Measurements from ENCODE around the gene FHL3. TPM values are rescaled to one million over a fixed set of nuclear protein-coding genes. Genes with fewer than 3 reads are reported as not detected.

FHL3 gene
- total and polyA plus RNA-seq, 9 of the 15 experiments (the other 6 are each of a cell fraction or from before 2014, with no cell fraction given): 6.1 to 144 (median 34.1) TPM

- peak in 1 of 4 experiments; percentile 44 for DNase-seq (ENCODE audit: extremely low read depth in 1 of 4, low spot score in 3 of 4)
- H3K4me3 ChIP-seq: no peak overlapping the region
- no peak overlapping the region for H2AFZ ChIP-seq (ENCODE audit: low read depth, low read length)
- H3K9me3 ChIP-seq (replicated peaks; ENCODE audit: control insufficient read depth, insufficient read depth, low read depth, low read length): no peaks in the 10 kb centered on the region
- no peak overlapping the region for H3K27ac ChIP-seq (ENCODE audit: extremely low read depth, low read depth, low read length)
- H3K4me1 ChIP-seq (replicated peaks in 1 of 2; ENCODE audit: control insufficient read depth in 2 of 2, insufficient read depth in 2 of 2, low read length in 2 of 2): peaks cover 15 to 29% of the 10 kb centered on the region in 2 experiments; a peak in 4 of 5 replicates
- no peaks in the 10 kb centered on the region for H3K27me3 ChIP-seq (ENCODE audit: control insufficient read depth in 2 of 2, insufficient read depth in 2 of 2, low read length in 2 of 2)
- peaks cover 7% of the 10 kb centered on the region; the same call in 2 of the 3 replicates for H3K79me2 ChIP-seq (ENCODE audit: control insufficient read depth, insufficient read depth, low read length)
- intact Hi-C loops (cut with micrococcal nuclease): no loop called here
- ChIA-PET CTCF (ENCODE audit: low intra/inter-chr PET ratio) (no interaction called here), POLR2A (interaction anchor here (0.5 to 3.3 kb wide), 7 partner anchors 10 to 1446 kb away, joined by 3 to 14 read pairs (median 6); no protein-coding TSS in a partner anchor)
- H3K36me3 ChIP-seq (ENCODE audit: control insufficient read depth, insufficient read depth, low read length): 0 out of 3 replicates have a peak, but pooled peaks cover 4% of the 10 kb centered on the region
- no peak for ATAC-seq
- H3K4me2 ChIP-seq (ENCODE audit: insufficient read depth, low read length): no peak overlapping the region
- H4K20me1 ChIP-seq (replicated peaks; ENCODE audit: control insufficient read depth, insufficient read depth, low read length): no peaks in the 10 kb centered on the region
- BruUV-seq (replicated peaks): no TSS peak
- no peaks in the 10 kb centered on the region for H3K9me1 ChIP-seq (ENCODE audit: control insufficient read depth, insufficient read depth, low read length)
- in situ Hi-C loops (cut with MboI): no loop called here
- FAIRE-seq: no peak
- H3K9ac ChIP-seq (ENCODE audit: insufficient read depth in 1 of 2, low read depth in 2 of 2, low read length in 2 of 2): peak overlapping the region in 1 of 2 experiments; percentile 79; a peak in 2 of 4 replicates
- peak in 1 of 3 experiments; percentile 10 for TF ChIP-seq YY1 (IDR thresholded peaks at IDR 0.05; ENCODE audit: borderline replicate concordance in 1 of 3, control insufficient read depth in 1 of 3, extremely low read depth in 1 of 3, insufficient read depth in 3 of 3, insufficient read length in 1 of 3, insufficient replicate concordance in 2 of 3, low read depth in 1 of 3, low read length in 2 of 3)
- TF ChIP-seq SPI1 (IDR thresholded peaks at IDR 0.05; ENCODE audit: borderline replicate concordance, low read depth, low read length): no peak
Measured at GRCh38 chr1:37948841-37949240, 56.5 kb downstream of the FHL3 start.

- peak overlapping the region; percentile 2 for H2AFZ ChIP-seq (ENCODE audit: low read depth, low read length)
- H3K79me2 ChIP-seq (ENCODE audit: control insufficient read depth, insufficient read depth, low read length): peaks cover 7% of the 10 kb centered on the region; the same call in 2 of the 3 replicates
- H3K27me3 ChIP-seq (ENCODE audit: control insufficient read depth in 2 of 2, insufficient read depth in 2 of 2, low read length in 2 of 2): no peaks in the 10 kb centered on the region
- no peak for FAIRE-seq
- no peak for ATAC-seq
- no peaks in the 10 kb centered on the region for H4K20me1 ChIP-seq (replicated peaks; ENCODE audit: control insufficient read depth, insufficient read depth, low read length)
- WGBS (ENCODE audit: insufficient coverage, low coverage, missing lambda C conversion rate): 20% methylated on average over 2 of the region's 2 CpGs
- H3K9me3 ChIP-seq (replicated peaks; ENCODE audit: control insufficient read depth, insufficient read depth, low read depth, low read length): no peaks in the 10 kb centered on the region
- ChIA-PET POLR2A (interaction anchor here (0.7 to 3.3 kb wide), 6 partner anchors 9 to 868 kb away, joined by 3 to 14 read pairs (median 6); no protein-coding TSS in a partner anchor), CTCF (ENCODE audit: low intra/inter-chr PET ratio) (no interaction called here)
- intact Hi-C loops (cut with micrococcal nuclease) (no loop called here), in situ Hi-C loops (cut with MboI) (no loop called here)
- DNase-seq (ENCODE audit: extremely low read depth in 1 of 4, low spot score in 3 of 4): no peak
- H3K4me1 ChIP-seq (replicated peaks in 1 of 2; ENCODE audit: control insufficient read depth in 2 of 2, insufficient read depth in 2 of 2, low read length in 2 of 2): peaks cover 15 to 29% of the 10 kb centered on the region in 2 experiments; a peak in 4 of 5 replicates
- H3K4me2 ChIP-seq (ENCODE audit: insufficient read depth, low read length): no peak overlapping the region
- BruUV-seq (replicated peaks): no TSS peak
- no peaks in the 10 kb centered on the region for H3K9me1 ChIP-seq (ENCODE audit: control insufficient read depth, insufficient read depth, low read length)
- peaks cover 8% of the 10 kb centered on the region; the same call in 1 of the 3 replicates for H3K36me3 ChIP-seq (ENCODE audit: control insufficient read depth, insufficient read depth, low read length)
- no peak overlapping the region for H3K4me3 ChIP-seq
- H3K9ac ChIP-seq (ENCODE audit: insufficient read depth in 1 of 2, low read depth in 2 of 2, low read length in 2 of 2): no peak overlapping the region
- no peak overlapping the region for H3K27ac ChIP-seq (ENCODE audit: extremely low read depth, low read depth, low read length)
- TF ChIP-seq BHLHE40 (IDR thresholded peaks at IDR 0.05; ENCODE audit: low read length) (no peak), ETS2 (tag; IDR thresholded peaks at IDR 0.05; ENCODE audit: borderline replicate concordance, poor library complexity, severe bottlenecking) (no peak), ZNF146 (CRISPR knock-in tag; IDR thresholded peaks at IDR 0.05; ENCODE audit: unreplicated experiment) (no peak), SMAD2 (IDR thresholded peaks at IDR 0.05; ENCODE audit: low read depth, low read length) (no peak), TARDBP (IDR thresholded peaks at IDR 0.05) (no peak), ZNF785 (CRISPR knock-in tag; IDR thresholded peaks at IDR 0.05) (no peak), MXI1 (IDR thresholded peaks at IDR 0.05; ENCODE audit: low read depth, low read length) (no peak), FIP1L1 (IDR thresholded peaks at IDR 0.05; ENCODE audit: low read depth, low read length, poor library complexity, severe bottlenecking) (no peak), U2AF2 (optimal IDR thresholded peaks at IDR 0.05; ENCODE audit: low read depth, low read length) (no peak), STAT5B (CRISPR knock-in tag; IDR thresholded peaks at IDR 0.05) (no peak), ZNF584 (CRISPR knock-in tag; IDR thresholded peaks at IDR 0.05; ENCODE audit: low read depth) (no peak), ZZZ3 (IDR thresholded peaks at IDR 0.05) (no peak), CCNT2 (IDR thresholded peaks at IDR 0.05; ENCODE audit: borderline replicate concordance, extremely low read depth, insufficient read length, low read depth, low read length) (no peak), KLF10 (CRISPR knock-in tag; IDR thresholded peaks at IDR 0.05) (no peak), PYGO2 (tag; IDR thresholded peaks at IDR 0.05) (no peak)
Measured at GRCh38 chr1:37948166-37948565, 57.1 kb downstream of the FHL3 start.
